Thoracic aorta (tissue), 2 donors: ENCODE data around the gene SLC25A30. TPM values are rescaled to one million over a fixed set of nuclear protein-coding genes. Genes with fewer than 3 reads are reported as not detected.

Experiments used
- ATAC-seq: fragments of 150-250 bp; one replicate; pipeline ENCODE4 v1.8.0; 2017; ENCODE audit warnings: low read depth; ENCODE audit not compliant: insufficient number of reproducible peaks, low FRiP score
- DNase-seq: peaks from one replicate; pipeline ENCODE4 v3.0.0-alpha.2; 2020; ENCODE audit warnings: low spot score
- H3K27ac ChIP-seq, 2 donors: fragments of 200-600 bp; sonication (generic); 1 replicate in 1 of 2; 2 replicates in 1 of 2; pipeline ENCODE4 v1.5.1; 2016; ENCODE audit warnings: mild to moderate bottlenecking in 2 of 2, moderate library complexity in 2 of 2
- H3K27me3 ChIP-seq: fragments of 200-600 bp; sonication (generic); replicated peaks from 2 replicates; pipeline ENCODE4 v1.6.0; 2016; ENCODE audit warnings: mild to moderate bottlenecking; ENCODE audit not compliant: insufficient read depth
- H3K36me3 ChIP-seq: fragments of 200-600 bp; sonication (generic); one replicate; pipeline ENCODE4 v1.5.1; 2016
- H3K4me1 ChIP-seq, 2 donors: fragments of 200-600 bp; sonication (generic); 1 replicate in 1 of 2; 2 replicates in 1 of 2; pipeline versions ENCODE4 v1.5.1 to v1.6.0; 2016; ENCODE audit warnings: low read depth in 2 of 2, mild to moderate bottlenecking in 1 of 2; ENCODE audit not compliant: control insufficient read depth in 1 of 2
- H3K4me3 ChIP-seq: fragments of 200-600 bp; sonication (generic); 2 replicates; pipeline ENCODE4 v1.5.1; 2016; ENCODE audit warnings: mild to moderate bottlenecking
- H3K9me3 ChIP-seq: fragments of 200-600 bp; sonication (generic); 2 replicates; pipeline ENCODE4 v1.5.1; 2016
- total RNA-seq, 2 donors: library from RNA; depleted of rRNA; stranded (reverse); fragments of >200 nt; gene quantifications; one replicate each; pipeline versions ENCODE4 v1.1.0 to v1.2.3, GENCODE V29; 2016
- TF ChIP-seq, protein P1 (sequence below): fragments of 200-600 bp; sonication (generic); IDR thresholded peaks from one replicate; pipeline ENCODE4 v1.5.1; 2019; ENCODE audit warnings: antibody characterized with exemption

SLC25A30 gene
- total RNA-seq, 2 donors from 2014 or later: 18.7 to 19.9 TPM

DNA sequence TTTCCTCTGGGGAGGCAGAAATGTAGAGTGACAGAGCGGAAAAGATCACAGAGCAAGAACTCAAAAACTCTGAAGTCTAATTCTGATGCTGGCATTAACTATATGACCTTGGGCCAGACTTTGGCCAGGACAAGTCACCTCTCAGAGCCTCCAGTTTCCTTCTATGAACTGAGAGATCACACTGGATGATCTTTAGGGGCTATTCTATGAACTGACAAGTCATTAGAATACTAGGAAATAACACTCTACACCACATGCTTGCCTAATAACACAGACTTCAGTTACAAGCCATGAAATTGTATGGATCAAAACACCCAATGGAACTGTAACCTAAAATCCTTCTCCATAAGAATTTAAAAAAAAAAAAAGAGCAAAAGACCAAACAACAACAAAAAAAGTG, 16.9 kb downstream of the SLC25A30 start:
- no peak for ATAC-seq
- H3K27me3 ChIP-seq: no peaks in the 10 kb centered on the region
- TF ChIP-seq, protein P1, sequence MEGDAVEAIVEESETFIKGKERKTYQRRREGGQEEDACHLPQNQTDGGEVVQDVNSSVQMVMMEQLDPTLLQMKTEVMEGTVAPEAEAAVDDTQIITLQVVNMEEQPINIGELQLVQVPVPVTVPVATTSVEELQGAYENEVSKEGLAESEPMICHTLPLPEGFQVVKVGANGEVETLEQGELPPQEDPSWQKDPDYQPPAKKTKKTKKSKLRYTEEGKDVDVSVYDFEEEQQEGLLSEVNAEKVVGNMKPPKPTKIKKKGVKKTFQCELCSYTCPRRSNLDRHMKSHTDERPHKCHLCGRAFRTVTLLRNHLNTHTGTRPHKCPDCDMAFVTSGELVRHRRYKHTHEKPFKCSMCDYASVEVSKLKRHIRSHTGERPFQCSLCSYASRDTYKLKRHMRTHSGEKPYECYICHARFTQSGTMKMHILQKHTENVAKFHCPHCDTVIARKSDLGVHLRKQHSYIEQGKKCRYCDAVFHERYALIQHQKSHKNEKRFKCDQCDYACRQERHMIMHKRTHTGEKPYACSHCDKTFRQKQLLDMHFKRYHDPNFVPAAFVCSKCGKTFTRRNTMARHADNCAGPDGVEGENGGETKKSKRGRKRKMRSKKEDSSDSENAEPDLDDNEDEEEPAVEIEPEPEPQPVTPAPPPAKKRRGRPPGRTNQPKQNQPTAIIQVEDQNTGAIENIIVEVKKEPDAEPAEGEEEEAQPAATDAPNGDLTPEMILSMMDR: no peak

DNA sequence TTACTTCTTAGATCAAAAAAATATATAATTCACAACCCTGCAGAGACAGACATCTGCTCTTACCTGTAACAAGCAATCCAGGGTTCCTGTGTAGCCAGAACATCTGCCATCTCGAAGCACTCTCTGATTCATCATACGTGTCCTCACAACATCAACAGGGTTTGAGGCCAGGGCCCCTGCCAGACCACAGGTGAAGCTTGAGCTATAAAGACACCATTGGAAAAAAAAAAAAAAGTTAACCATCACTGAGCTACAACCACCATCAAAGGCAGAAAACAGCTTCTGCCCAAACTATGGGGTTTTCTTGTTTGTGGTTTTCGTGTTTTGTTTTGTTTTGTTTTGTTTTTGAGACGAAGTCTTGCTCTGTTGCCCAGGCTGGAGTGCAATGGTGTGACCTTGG, 19.3 kb downstream of the SLC25A30 start:
- no peak for DNase-seq
- no peak overlapping the region for H3K27ac ChIP-seq
- no peaks in the 10 kb centered on the region for H3K27me3 ChIP-seq
- no peak overlapping the region for H3K4me3 ChIP-seq
- ATAC-seq: no peak
- no peaks in the 10 kb centered on the region for H3K9me3 ChIP-seq
- peaks cover 0 to 14% of the 10 kb centered on the region in 2 donors for H3K4me1 ChIP-seq
- H3K36me3 ChIP-seq: peaks cover 16% of the 10 kb centered on the region
- TF ChIP-seq, protein P1: no peak

More for the DNA sequence above, 16.9 kb downstream of the SLC25A30 start:
- no peak overlapping the region for H3K4me3 ChIP-seq
- H3K27ac ChIP-seq: no peak overlapping the region
- no peaks in the 10 kb centered on the region for H3K9me3 ChIP-seq
- H3K4me1 ChIP-seq: peaks cover 0 to 9% of the 10 kb centered on the region in 2 donors
- H3K36me3 ChIP-seq: peaks cover 26% of the 10 kb centered on the region
- no peak for DNase-seq

DNA sequence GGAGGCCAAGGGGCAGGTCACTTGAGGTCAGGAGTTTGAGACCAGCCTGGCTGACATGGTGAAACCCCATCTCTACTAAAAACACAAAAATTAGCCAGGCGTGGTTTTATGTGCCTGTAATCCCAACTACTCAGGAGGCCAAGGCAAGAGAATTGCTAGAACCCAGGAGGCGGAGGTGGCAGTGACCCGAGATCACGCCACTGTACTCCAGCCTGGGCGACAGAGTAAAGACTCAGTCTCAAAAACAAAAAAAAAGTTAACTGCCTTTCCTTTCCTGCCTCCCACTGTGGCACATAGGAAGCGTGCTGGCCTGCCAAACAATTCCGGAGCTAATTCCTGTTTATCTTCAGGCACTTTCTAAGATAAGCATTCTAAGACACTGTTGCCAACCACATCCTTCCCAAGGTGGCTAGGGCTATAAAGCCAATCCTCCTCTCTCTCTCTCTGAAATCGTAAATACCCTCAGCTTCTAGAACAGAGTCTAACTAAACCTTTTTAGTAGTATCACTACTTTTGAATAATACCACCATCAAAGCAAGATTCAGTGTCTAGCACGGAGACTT, 21.6 kb downstream of the SLC25A30 start:
- H3K9me3 ChIP-seq: no peaks in the 10 kb centered on the region
- H3K27me3 ChIP-seq: no peaks in the 10 kb centered on the region
- H3K27ac ChIP-seq: peak overlapping the region in 1 of 2 donors; percentile 44
- H3K4me3 ChIP-seq: no peak overlapping the region
- peaks cover 0 to 14% of the 10 kb centered on the region in 2 donors for H3K4me1 ChIP-seq
- TF ChIP-seq, protein P1: no peak
- H3K36me3 ChIP-seq: peaks cover 16% of the 10 kb centered on the region
- DNase-seq (no peak), ATAC-seq (no peak)

DNA sequence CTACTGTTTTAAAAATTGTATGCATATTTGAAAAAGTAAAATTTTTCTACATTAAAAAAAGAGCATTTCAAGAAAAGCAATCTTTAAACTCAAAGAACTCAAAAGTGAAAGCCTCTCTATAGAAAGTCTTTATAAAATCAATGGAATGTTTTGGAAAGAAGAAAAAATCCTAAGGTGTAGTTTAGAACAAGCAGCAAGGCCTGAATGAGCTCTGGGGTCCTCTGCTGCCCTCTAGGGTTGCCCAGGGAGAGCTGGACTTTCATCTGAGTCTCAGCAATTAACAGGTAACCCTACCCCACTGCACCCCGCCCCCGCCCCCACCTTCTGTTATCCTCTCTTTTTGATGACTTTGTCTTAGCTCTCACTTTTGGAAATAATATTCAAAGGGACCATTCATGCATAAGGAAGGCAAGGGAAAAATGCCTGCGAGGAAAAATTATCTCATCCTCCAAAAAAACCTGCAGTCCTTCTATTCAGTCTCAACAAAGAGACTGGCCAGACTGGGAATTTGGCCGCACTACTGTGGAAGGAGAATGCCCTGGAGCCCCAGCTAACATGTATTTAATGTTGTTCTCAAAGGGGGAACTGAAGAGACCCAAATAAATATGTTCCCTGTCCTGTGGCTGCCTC, 24.1 kb downstream of the SLC25A30 start:
- ATAC-seq (no peak), DNase-seq (no peak)
- TF ChIP-seq, protein P1: peak; percentile 53
- Histone ChIP-seq H3K36me3 (peaks cover 8% of the 10 kb centered on the region), H3K4me3 (no peak overlapping the region), H3K9me3 (no peaks in the 10 kb centered on the region), H3K4me1 (peaks cover 0 to 14% of the 10 kb centered on the region in 2 donors), H3K27ac (no peak overlapping the region), H3K27me3 (no peaks in the 10 kb centered on the region)

DNA sequence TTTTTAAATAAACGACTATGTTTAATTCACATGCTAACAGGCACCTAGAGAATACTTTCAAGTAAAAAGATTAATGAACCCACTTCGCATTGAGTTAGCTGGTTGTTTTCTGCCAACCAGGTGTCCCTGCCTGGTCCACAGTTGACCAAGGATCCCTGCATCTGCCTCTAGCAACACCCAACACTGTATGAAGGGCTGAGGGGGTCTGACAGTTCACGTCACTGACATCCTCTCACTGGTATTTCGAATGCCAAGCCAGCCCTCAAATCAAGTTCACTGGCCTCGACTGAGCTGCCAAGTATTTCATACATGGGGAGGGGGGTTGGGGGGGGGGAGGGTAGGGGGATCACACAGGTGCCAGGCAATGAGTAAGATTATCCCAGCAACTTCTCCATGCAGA, 25.4 kb downstream of the SLC25A30 start:
- H3K27ac ChIP-seq: no peak overlapping the region
- peaks cover 0 to 14% of the 10 kb centered on the region in 2 donors for H3K4me1 ChIP-seq
- ATAC-seq (no peak), DNase-seq (no peak)
- no peaks in the 10 kb centered on the region for H3K27me3 ChIP-seq
- H3K4me3 ChIP-seq: no peak overlapping the region
- TF ChIP-seq, protein P1: no peak
- peaks cover 6% of the 10 kb centered on the region for H3K36me3 ChIP-seq
- H3K9me3 ChIP-seq: no peaks in the 10 kb centered on the region
